ENCODE data around the gene NPTXR.
"Not testable (repeated sequence)": the region's sequence is repeated elsewhere in the genome, so short reads cannot be mapped to it uniquely, and the experiment has no call there.

The NPTXR gene

GRCh38 chr22:38831166-38831945 is 12.5 kb downstream of the NPTXR start:
- no peak for DNase-seq (ENCODE audit: low read depth in 2 of 2)

GRCh38 chr22:38830845-38831108 is 13.1 kb downstream of the NPTXR start:
- no peak for DNase-seq (ENCODE audit: low read depth in 2 of 2)

GRCh38 chr22:38830026-38830844 is 13.6 kb downstream of the NPTXR start:
- no peak for DNase-seq (ENCODE audit: low read depth in 2 of 2)

- no peak for DNase-seq (ENCODE audit: low read depth in 2 of 2)
Observed at GRCh38 chr22:38829485-38829884, 14.3 kb downstream of the NPTXR start.

GRCh38 chr22:38828616-38829205 is 15.1 kb downstream of the NPTXR start:
- no peak for DNase-seq (ENCODE audit: low read depth in 2 of 2)

GRCh38 chr22:38828191-38828590 is 15.6 kb downstream of the NPTXR start:
- no peak for DNase-seq (ENCODE audit: low read depth in 2 of 2)

GRCh38 chr22:38827510-38827909 is 16.3 kb downstream of the NPTXR start:
- DNase-seq (ENCODE audit: low read depth in 2 of 2) = no peak

GRCh38 chr22:38826801-38827200 is 17.0 kb downstream of the NPTXR start:
- DNase-seq (ENCODE audit: low read depth in 2 of 2) = no peak

GRCh38 chr22:38826386-38826785 is 17.4 kb downstream of the NPTXR start:
- no peak for DNase-seq (ENCODE audit: low read depth in 2 of 2)

- DNase-seq (ENCODE audit: low read depth in 2 of 2) = no peak
Observed at GRCh38 chr22:38824585-38824984, 19.2 kb downstream of the NPTXR start.

GRCh38 chr22:38823637-38824036 is 20.2 kb downstream of the NPTXR start:
- DNase-seq (ENCODE audit: low read depth in 2 of 2) = no peak

- no peak for DNase-seq (ENCODE audit: low read depth in 2 of 2)
Observed at GRCh38 chr22:38823076-38823475, 20.8 kb downstream of the NPTXR start.

- DNase-seq (ENCODE audit: low read depth in 2 of 2) = no peak
Observed at GRCh38 chr22:38820020-38820419, 23.8 kb downstream of the NPTXR start.

- no peak for DNase-seq (ENCODE audit: low read depth in 2 of 2)
Observed at GRCh38 chr22:38819387-38819940, 24.4 kb downstream of the NPTXR start.

GRCh38 chr22:38817196-38817595 is 26.6 kb downstream of the NPTXR start:
- DNase-seq (ENCODE audit: low read depth in 2 of 2) = no peak

- no peak for DNase-seq (ENCODE audit: low read depth in 2 of 2)
Observed at GRCh38 chr22:38815842-38816241, 28.0 kb downstream of the NPTXR start.

- no peak for DNase-seq (ENCODE audit: low read depth in 2 of 2)
Observed at GRCh38 chr22:38811241-38811640, 32.6 kb downstream of the NPTXR start.

GRCh38 chr22:38805041-38805593 is 38.7 kb downstream of the NPTXR start:
- DNase-seq (ENCODE audit: low read depth in 2 of 2) = not testable (repeated sequence)

- DNase-seq (ENCODE audit: low read depth in 2 of 2) = no peak
Observed at GRCh38 chr22:38802671-38803121, 41.1 kb downstream of the NPTXR start.

GRCh38 chr22:38799265-38800002 is 44.4 kb downstream of the NPTXR start:
- no peak for DNase-seq (ENCODE audit: low read depth in 2 of 2)

- no peak for DNase-seq (ENCODE audit: low read depth in 2 of 2)
Observed at GRCh38 chr22:38798496-38798895, 45.3 kb downstream of the NPTXR start.

All from stimulated activated CD8-positive, alpha-beta memory T cell treated with anti-CD3 and anti-CD28 coated beads, Interleukin-15, amount 100 ng/mL, for 4 hours (primary cell).